ENCODE measurements around the gene HAND1. TPM values are rescaled to one million over a fixed set of nuclear protein-coding genes. Genes with fewer than 3 reads are reported as not detected.

HAND1 gene
- not detected in 2 replicates for total RNA-seq

DNA sequence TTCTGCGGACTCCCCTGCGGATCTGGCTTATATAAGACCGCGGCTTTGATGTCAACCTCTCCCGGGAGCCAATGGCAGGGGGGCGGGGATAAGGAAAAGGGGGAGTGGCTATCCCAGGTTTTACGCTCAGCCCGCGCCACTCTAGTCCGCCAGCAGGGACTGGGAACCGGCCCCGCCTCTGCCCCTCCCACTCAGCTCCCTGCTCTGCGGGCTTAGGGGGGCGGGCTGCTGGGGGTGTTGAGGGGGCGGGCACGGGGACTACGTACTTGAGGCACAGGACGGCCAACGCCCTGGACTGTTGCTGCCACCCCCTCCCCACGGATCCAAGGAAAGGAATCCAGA is at the start of gene HAND1:
TSS of gene HAND1 (minus strand) at position 4 of the 342 bp plus-strand sequence. CDS start 219 bp downstream, outside the sequence.
- TF ChIP-seq, protein P1, sequence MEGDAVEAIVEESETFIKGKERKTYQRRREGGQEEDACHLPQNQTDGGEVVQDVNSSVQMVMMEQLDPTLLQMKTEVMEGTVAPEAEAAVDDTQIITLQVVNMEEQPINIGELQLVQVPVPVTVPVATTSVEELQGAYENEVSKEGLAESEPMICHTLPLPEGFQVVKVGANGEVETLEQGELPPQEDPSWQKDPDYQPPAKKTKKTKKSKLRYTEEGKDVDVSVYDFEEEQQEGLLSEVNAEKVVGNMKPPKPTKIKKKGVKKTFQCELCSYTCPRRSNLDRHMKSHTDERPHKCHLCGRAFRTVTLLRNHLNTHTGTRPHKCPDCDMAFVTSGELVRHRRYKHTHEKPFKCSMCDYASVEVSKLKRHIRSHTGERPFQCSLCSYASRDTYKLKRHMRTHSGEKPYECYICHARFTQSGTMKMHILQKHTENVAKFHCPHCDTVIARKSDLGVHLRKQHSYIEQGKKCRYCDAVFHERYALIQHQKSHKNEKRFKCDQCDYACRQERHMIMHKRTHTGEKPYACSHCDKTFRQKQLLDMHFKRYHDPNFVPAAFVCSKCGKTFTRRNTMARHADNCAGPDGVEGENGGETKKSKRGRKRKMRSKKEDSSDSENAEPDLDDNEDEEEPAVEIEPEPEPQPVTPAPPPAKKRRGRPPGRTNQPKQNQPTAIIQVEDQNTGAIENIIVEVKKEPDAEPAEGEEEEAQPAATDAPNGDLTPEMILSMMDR (IDR thresholded peaks at IDR 0.05; ENCODE audit: insufficient read depth, low read length, severe bottlenecking) = no peak
- H3K27me3 ChIP-seq (ENCODE audit: control insufficient read depth, insufficient read depth, low read length) = peaks cover 93% of the 10 kb centered on the region
- FAIRE-seq (no peak), DNase-seq (ENCODE audit: low read depth) (peak; percentile 35)
- H3K36me3 ChIP-seq (ENCODE audit: control insufficient read depth, insufficient read depth, low read length) = no peaks in the 10 kb centered on the region
- H3K4me3 ChIP-seq (ENCODE audit: low read depth, low read length) = peak within 1 kb of the TSS; percentile 8

DNA sequence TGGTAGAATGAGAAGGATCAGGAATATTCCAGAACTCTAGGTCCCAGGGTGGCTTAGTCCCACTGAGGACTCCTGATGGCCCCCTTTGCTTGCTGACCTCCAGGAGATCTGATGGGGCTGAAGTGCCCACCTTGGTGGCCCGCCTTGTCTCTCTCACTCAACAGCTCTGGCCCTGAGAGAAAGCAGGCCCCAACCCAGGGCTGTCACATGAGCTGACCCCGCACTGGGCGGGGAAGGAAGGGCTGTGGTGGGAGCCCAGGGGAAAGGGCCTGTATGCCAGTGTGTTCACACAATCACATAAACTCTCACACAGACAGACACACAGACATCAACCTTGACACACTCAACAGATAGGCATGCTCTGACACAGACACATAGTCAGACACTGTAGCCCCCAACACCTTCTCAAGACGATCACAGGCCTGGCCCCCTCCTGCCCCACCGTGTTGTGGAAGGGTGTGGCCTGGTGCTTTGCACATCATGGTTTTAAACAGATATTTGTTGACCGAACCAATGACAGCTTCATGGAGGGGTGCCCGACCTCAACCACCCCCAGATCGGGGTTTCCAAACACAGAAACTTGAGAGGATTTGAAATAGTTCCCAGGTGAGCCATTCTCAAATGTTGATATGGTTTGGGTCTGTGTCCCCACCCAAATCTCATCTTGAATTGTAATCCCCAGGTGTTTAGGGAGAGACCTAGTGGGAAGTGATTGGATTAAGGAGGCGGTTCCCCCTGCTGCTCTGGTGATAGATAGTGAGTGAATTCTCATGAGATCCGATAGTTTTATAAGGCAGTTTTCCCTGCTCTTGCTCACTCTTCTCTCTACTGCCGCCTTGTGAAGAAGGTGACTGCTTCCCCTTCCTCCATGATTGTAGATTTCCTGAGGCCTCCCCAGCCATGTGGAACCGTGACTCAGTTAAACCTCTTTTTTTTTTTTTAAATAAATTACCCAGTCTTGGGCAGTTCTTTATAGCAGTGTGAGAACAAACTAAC is 48.5 kb upstream of the HAND1 start:
- Histone ChIP-seq H3K4me3 (ENCODE audit: low read depth, low read length) (no peak overlapping the region), H3K27me3 (ENCODE audit: control insufficient read depth, insufficient read depth, low read length) (no peaks in the 10 kb centered on the region), H3K36me3 (ENCODE audit: control insufficient read depth, insufficient read depth, low read length) (no peaks in the 10 kb centered on the region)
- DNase-seq (ENCODE audit: low read depth) (no peak), FAIRE-seq (peak; percentile 62)
- TF ChIP-seq, protein P1 (IDR thresholded peaks at IDR 0.05; ENCODE audit: insufficient read depth, low read length, severe bottlenecking) = no peak

DNA sequence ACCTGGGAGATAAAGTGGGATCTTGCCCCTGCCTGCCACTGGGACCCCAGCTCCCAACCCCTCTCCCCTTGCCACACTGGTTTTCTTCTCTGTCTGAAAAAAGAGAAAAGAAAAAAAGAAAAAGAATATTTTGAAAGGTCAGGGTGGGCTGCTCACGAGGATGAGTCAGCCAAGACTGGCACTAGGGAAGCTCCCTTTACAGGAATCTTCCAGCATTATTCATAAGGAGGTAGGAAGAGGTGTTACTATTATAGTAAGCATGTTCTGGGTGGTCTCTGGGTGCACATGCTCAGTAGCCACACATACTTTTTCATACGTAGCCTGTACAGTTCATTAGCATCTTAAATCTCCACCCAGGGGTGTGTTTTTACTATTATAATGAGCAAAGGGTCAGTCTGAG is 46.8 kb upstream of the HAND1 start:
- H3K36me3 ChIP-seq (ENCODE audit: control insufficient read depth, insufficient read depth, low read length) = no peaks in the 10 kb centered on the region
- H3K27me3 ChIP-seq (ENCODE audit: control insufficient read depth, insufficient read depth, low read length) = no peaks in the 10 kb centered on the region

DNA sequence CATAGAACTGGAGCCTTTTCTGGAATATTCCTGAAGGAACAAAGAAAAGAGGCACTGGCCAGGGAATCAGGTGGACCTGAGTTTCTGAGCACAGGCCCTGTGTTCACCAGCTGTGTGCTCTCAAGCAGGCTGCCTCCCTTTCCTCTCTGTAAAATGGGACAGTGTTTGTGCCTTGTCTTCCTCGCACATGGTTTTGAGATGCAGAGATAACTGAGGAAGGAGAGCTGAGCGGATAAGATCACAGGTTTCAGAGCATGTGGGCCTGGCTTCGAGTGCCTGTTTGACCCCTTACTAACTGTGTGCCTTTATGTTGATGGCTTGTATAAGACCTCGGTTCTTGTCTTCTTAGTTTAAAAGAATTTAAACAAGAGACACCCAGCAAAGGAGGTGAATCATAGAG is 46.2 kb upstream of the HAND1 start:
- DNase-seq (ENCODE audit: low read depth) (no peak), FAIRE-seq (no peak)
- no peaks in the 10 kb centered on the region for H3K36me3 ChIP-seq (ENCODE audit: control insufficient read depth, insufficient read depth, low read length)
- no peaks in the 10 kb centered on the region for H3K27me3 ChIP-seq (ENCODE audit: control insufficient read depth, insufficient read depth, low read length)
- no peak overlapping the region for H3K4me3 ChIP-seq (ENCODE audit: low read depth, low read length)
- TF ChIP-seq, protein P1 (IDR thresholded peaks at IDR 0.05; ENCODE audit: insufficient read depth, low read length, severe bottlenecking) = no peak

More for the DNA sequence above, 46.8 kb upstream of the HAND1 start:
- DNase-seq (ENCODE audit: low read depth) (peak; percentile 5), FAIRE-seq (no peak)
- TF ChIP-seq, protein P1 (IDR thresholded peaks at IDR 0.05; ENCODE audit: insufficient read depth, low read length, severe bottlenecking) = no peak
- no peak overlapping the region for H3K4me3 ChIP-seq (ENCODE audit: low read depth, low read length)

DNA sequence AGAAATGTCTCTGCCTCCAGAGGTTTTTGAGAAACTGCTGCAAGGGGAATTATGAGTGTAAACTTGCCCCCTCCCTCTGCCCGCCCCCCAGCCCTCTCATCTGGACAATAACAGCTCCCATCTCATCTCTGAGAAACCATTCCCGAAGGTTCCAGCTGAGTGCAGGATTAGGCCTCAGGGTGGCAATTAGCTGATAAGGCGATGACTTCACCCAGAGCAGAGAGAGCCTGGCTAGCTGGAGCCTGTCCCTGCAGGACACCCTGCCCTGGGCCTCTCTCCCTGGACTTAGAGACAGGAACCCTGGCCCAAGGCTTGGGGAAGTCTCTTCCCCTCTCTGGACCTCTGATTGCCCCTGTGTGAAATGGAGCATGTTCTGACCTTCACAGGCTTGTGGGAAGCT is 45.7 kb upstream of the HAND1 start:
- FAIRE-seq = no peak
- TF ChIP-seq, protein P1 (IDR thresholded peaks at IDR 0.05; ENCODE audit: insufficient read depth, low read length, severe bottlenecking) = no peak
- Histone ChIP-seq H3K36me3 (ENCODE audit: control insufficient read depth, insufficient read depth, low read length) (no peaks in the 10 kb centered on the region), H3K27me3 (ENCODE audit: control insufficient read depth, insufficient read depth, low read length) (no peaks in the 10 kb centered on the region), H3K4me3 (ENCODE audit: low read depth, low read length) (no peak overlapping the region)
- DNase-seq (ENCODE audit: low read depth) = peak; percentile 73
